GM19193 (cell line): ENCODE measurements around the gene TLK1.

Experiments
- POLR2A ChIP-seq: IDR thresholded peaks from 4 replicates; pipeline ENCODE4 v1.6.1; 2011; ENCODE audit not compliant: insufficient read depth, insufficient read length; ENCODE audit errors: extremely low read depth

The TLK1 gene

DNA sequence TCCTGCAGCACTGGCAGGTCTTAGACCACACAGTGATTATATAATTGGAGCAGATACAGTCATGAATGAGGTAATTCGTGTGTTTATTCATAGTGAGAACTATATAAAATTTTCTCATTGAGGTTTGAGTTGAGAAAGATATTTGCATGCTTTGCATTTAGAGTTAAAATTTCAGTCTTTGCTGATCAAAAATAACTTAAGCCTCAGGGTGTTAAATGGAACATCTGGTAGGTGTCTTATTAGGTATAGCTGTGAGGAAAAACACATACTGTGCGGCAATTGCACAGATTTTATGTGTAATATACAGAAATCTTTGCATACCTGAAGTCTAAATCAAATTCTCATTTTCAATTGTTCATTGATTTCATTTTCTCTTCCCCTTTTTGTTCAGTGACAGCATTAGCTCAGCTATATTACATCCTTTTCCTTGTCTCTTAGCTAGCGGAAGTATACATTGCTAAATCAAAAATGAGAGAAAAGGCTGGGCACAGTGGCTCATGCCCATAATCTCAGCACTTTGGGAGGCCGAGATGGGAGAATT, 210.4 kb downstream of the TLK1 start:
- no peak for TF ChIP-seq POLR2A

DNA sequence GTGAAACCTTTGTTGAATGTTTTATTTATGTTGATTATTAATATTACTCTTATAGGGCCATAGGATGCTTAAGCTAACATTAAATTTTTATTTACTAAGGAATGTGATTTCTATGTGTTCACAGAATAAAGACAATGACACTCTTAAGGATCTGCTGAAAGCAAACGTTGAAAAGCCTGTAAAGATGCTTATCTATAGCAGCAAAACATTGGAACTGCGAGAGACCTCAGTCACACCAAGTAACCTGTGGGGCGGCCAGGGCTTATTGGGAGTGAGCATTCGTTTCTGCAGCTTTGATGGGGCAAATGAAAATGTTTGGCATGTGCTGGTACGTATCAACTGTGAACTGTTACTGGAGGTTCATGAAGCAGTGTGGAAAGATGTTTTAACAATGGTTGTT, 211.3 kb downstream of the TLK1 start:
- no peak for TF ChIP-seq POLR2A

DNA sequence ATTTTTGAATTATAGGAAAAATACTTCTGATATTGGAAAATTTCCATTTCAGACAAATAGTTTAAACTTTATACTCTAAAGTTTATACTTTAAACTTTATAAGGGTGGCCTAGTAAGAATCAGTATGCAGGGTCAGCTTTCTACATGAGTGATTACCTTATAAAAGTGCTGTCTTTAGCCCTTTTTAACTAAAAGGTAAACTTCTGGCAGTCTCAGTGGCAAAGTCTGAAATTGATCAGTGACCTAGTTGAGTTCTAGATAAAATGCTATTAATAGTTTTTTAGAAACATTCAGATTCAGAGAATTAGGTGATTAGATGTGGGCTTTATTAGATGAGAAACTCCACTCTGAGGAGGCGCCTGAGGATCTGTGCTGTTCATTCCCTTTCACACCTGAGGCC, 216.1 kb downstream of the TLK1 start:
- TF ChIP-seq POLR2A, result no peak

DNA sequence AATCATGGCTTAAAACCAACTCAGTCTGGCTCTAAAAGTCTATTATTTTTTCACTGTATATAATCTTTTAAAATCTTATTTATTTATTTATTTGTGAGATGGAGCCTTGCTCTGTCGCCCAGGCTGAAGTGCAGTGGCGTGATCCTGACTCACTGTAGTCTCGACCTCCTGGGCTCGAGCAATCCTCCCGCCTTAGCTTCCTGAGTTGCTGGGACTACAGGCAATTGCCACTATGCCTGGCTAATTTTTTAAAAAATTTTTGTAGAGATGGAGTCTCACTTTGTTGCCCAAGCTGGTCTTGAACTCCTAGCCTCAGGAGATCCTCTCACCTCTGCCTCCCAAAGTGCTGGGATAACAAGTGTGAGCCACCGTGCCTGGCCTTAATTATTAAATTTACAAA, 217.1 kb downstream of the TLK1 start:
- no peak for TF ChIP-seq POLR2A

DNA sequence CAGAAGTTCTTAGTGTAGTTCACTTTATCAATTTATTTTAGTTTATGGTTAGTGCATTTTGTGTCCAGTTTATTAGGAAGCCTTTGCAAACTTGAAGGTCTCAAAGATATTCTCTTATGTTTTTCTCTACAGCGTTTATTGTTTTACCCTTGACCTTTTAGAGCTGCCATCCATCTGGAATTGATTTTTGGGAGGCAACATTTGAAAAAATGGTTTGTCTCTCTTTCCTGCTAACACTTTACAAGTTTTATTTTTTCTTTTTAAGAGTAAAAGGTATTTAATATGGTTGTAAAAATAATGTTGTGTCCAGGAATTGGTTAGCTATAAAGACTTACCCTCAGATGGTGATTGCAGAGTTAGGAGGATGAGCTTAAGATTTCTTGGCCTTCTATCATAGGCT, 217.7 kb downstream of the TLK1 start:
- no peak for TF ChIP-seq POLR2A

DNA sequence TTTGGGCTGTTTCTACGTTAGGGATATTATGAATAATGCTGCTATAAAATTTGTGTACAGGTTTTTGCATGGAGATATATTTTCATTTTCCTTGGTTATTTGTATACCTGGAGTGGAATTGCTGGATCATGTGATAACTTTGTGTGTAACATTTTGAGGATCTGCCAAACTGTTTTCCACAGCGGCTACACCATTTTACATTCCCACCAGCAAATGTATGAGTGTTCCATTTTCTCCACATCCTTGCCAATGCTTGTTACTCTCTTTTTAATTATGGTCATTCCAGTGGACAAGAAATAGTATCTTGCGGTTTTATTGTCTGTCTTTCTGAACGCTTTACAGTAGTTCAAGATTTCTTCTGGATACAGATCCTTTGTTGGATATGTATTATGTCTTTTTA, 218.1 kb downstream of the TLK1 start:
- TF ChIP-seq POLR2A, result no peak
